Prostate gland (tissue), 2 donors: ENCODE results near the gene LMTK2.

ENCODE experiments used
- POLR2AphosphoS5 ChIP-seq: sonication (generic); formaldehyde crosslinking; IDR thresholded peaks from one replicate; pipeline ENCODE4 v1.6.1; 2017; ENCODE audit warnings: antibody characterized with exemption
- TF ChIP-seq, protein P1 (sequence below), 4 experiments: fragments of 200-600 bp in 2 of 4; fragments of 450-650 bp in 2 of 4; sonication (generic) in 2 of 4; IDR thresholded peaks; 1 replicate in 3 of 4; 2 replicates in 1 of 4; pipeline ENCODE4 v1.5.1; 2016 to 2019; ENCODE audit warnings: antibody characterized with exemption in 4 of 4, mild to moderate bottlenecking in 2 of 4, moderate library complexity in 2 of 4

DNA sequence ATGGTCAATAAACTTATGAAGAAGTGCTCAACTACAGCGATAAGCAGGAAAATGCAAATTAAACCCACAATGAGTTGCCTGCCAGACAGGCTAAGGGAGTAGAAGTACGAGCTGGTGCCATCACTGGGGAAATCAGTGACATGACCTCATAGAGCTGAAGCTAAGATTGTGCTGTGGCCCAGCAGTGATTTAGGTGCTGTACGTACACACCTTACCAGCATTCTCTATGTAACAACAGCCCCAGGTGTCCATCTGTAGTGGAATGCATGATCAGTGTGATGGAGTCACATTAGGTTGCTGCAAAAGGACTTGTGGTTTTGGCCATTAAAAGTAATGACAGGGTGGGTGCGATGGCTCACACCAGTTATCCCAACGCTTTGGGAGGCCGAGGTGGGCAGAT is 151.0 kb downstream of the LMTK2 start:
- TF ChIP-seq, protein P1, sequence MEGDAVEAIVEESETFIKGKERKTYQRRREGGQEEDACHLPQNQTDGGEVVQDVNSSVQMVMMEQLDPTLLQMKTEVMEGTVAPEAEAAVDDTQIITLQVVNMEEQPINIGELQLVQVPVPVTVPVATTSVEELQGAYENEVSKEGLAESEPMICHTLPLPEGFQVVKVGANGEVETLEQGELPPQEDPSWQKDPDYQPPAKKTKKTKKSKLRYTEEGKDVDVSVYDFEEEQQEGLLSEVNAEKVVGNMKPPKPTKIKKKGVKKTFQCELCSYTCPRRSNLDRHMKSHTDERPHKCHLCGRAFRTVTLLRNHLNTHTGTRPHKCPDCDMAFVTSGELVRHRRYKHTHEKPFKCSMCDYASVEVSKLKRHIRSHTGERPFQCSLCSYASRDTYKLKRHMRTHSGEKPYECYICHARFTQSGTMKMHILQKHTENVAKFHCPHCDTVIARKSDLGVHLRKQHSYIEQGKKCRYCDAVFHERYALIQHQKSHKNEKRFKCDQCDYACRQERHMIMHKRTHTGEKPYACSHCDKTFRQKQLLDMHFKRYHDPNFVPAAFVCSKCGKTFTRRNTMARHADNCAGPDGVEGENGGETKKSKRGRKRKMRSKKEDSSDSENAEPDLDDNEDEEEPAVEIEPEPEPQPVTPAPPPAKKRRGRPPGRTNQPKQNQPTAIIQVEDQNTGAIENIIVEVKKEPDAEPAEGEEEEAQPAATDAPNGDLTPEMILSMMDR (IDR thresholded peaks at IDR 0.05) = no peak
- TF ChIP-seq POLR2AphosphoS5 = no peak
